IMR-90 (cell line): ENCODE measurements around the gene ENO2. TPM values are rescaled to one million over a fixed set of nuclear protein-coding genes. Genes with fewer than 3 reads are reported as not detected.

Experiments
- ATAC-seq: fragments of 200-7000 bp; cut with Tn5 transposase; 2 replicates; pipeline ENCODE4 v1.9.1; 2020; ENCODE audit warnings: low read depth, mild to moderate bottlenecking, moderate library complexity
- BruUV-seq: library from RNA; stranded (reverse); fragments of 400-500 nt; replicated peaks from 2 replicates; lab custom pipeline; 2021; lab: Mats Ljungman, UMichigan
- CTCF ChIA-PET: fragments of 300-600 bp; formaldehyde crosslinking; extraction: SDS; loops from one replicate; lab custom pipeline; 2021; ENCODE audit warnings: antibody characterized with exemption; lab: Yijun Ruan, JAX
- POLR2A ChIA-PET: fragments of 300-600 bp; sonication (Branson Sonifier 250); formaldehyde crosslinking; loops from one replicate; lab custom pipeline; 2022; ENCODE audit warnings: antibody characterized with exemption; ENCODE audit not compliant: unreplicated experiment; lab: Charles Lee
- DNase-seq: peaks from one replicate; pipeline ENCODE4 v3.0.0; 2013
- H2AFZ ChIP-seq: replicated peaks from 2 replicates; pipeline ENCODE3; 2013; ENCODE audit warnings: low read length, mild to moderate bottlenecking; ENCODE audit not compliant: poor library complexity
- H2AK5ac ChIP-seq: 2 replicates; pipeline ENCODE4 v1.6.1; 2013; ENCODE audit warnings: low read depth, low read length, inconsistent platforms
- H2AK9ac ChIP-seq: replicated peaks from 2 replicates; pipeline ENCODE3; 2013; ENCODE audit warnings: mild to moderate bottlenecking, low read depth, low read length, moderate library complexity; ENCODE audit not compliant: poor library complexity
- H2BK120ac ChIP-seq: 2 replicates; pipeline ENCODE4 v1.6.1; 2013; ENCODE audit warnings: low read depth, low read length, inconsistent platforms
- H2BK15ac ChIP-seq: 3 replicates; pipeline ENCODE4 v1.6.1; 2013; ENCODE audit warnings: low read depth, low read length, inconsistent platforms
- H2BK20ac ChIP-seq: 2 replicates; pipeline ENCODE4 v1.6.1; 2013; ENCODE audit warnings: low read depth, mild to moderate bottlenecking, inconsistent platforms, low read length, moderate library complexity
- H2BK5ac ChIP-seq: 2 replicates; pipeline ENCODE4 v1.6.1; 2013; ENCODE audit warnings: mild to moderate bottlenecking, low read depth, low read length, inconsistent platforms; ENCODE audit not compliant: poor library complexity, severe bottlenecking
- H3K14ac ChIP-seq: replicated peaks from 2 replicates; pipeline ENCODE4 v1.6.1; 2013; ENCODE audit warnings: low read depth, low read length, inconsistent platforms
- H3K18ac ChIP-seq: 2 replicates; pipeline ENCODE4 v1.6.1; 2013; ENCODE audit warnings: low read depth, low read length, control low read depth
- H3K23ac ChIP-seq: 2 replicates; pipeline ENCODE4 v1.6.1; 2013; ENCODE audit warnings: low read depth, low read length, inconsistent platforms
- H3K27ac ChIP-seq: 2 replicates; pipeline ENCODE4 v1.5.1; 2013; ENCODE audit warnings: mild to moderate bottlenecking, control low read depth, low read length; ENCODE audit not compliant: insufficient read depth
- H3K27me3 ChIP-seq: 2 replicates; pipeline ENCODE4 v1.6.1; 2013; ENCODE audit warnings: low read length; ENCODE audit not compliant: control insufficient read depth, insufficient read depth
- H3K36me3 ChIP-seq: 2 replicates; pipeline ENCODE4 v1.6.1; 2013; ENCODE audit warnings: low read length, mixed read lengths; ENCODE audit not compliant: control insufficient read depth, insufficient read depth
- H3K4ac ChIP-seq: 2 replicates; pipeline ENCODE4 v1.6.1; 2013; ENCODE audit warnings: low read depth, low read length, inconsistent platforms
- H3K4me1 ChIP-seq: 2 replicates; pipeline ENCODE4 v1.6.1; 2013; ENCODE audit warnings: low read length, mixed read lengths; ENCODE audit not compliant: control insufficient read depth, insufficient read depth
- H3K4me2 ChIP-seq: 2 replicates; pipeline ENCODE4 v1.6.1; 2013; ENCODE audit warnings: low read depth, mild to moderate bottlenecking, control low read depth, low read length, moderate library complexity
- H3K4me3 ChIP-seq: 2 replicates; pipeline ENCODE4 v1.5.1; 2013; ENCODE audit warnings: low read depth, mild to moderate bottlenecking, control low read depth, low read length, moderate library complexity; ENCODE audit not compliant: insufficient read depth
- H3K56ac ChIP-seq: 2 replicates; pipeline ENCODE4 v1.6.1; 2013; ENCODE audit warnings: low read length, inconsistent platforms; ENCODE audit not compliant: insufficient read depth; ENCODE audit errors: extremely low read depth
- H3K79me1 ChIP-seq, 2 experiments: 2 replicates each; pipeline ENCODE4 v1.6.1; 2013; ENCODE audit warnings: low read length in 2 of 2, inconsistent platforms in 1 of 2, low read depth in 1 of 2
- H3K9ac ChIP-seq: 2 replicates; pipeline ENCODE4 v1.6.1; 2013; ENCODE audit warnings: low read depth, low read length, control low read depth
- H3K9me1 ChIP-seq: 2 replicates; pipeline ENCODE4 v1.6.1; 2013; ENCODE audit warnings: low read length, inconsistent platforms; ENCODE audit not compliant: insufficient read depth
- H3K9me3 ChIP-seq: 2 replicates; pipeline ENCODE4 v1.6.1; 2013; ENCODE audit warnings: low read length; ENCODE audit not compliant: control insufficient read depth, insufficient read depth
- H4K20me1 ChIP-seq: 2 replicates; pipeline ENCODE4 v1.6.1; 2013; ENCODE audit warnings: low read length, inconsistent platforms; ENCODE audit not compliant: insufficient read depth
- H4K5ac ChIP-seq: 2 replicates; pipeline ENCODE4 v1.6.1; 2013; ENCODE audit warnings: mild to moderate bottlenecking, low read depth, low read length, control low read depth
- H4K8ac ChIP-seq, 2 experiments: 2 replicates each; pipeline ENCODE4 v1.6.1; 2013; ENCODE audit warnings: low read depth in 2 of 2, low read length in 2 of 2, control low read depth in 1 of 2, inconsistent platforms in 1 of 2
- H4K91ac ChIP-seq: 2 replicates; pipeline ENCODE4 v1.6.1; 2013; ENCODE audit warnings: low read depth, low read length, inconsistent platforms; ENCODE audit not compliant: insufficient read depth
- BHLHE40 ChIP-seq: fragments of 150-350 bp; IDR thresholded peaks from 2 replicates; pipeline ENCODE4 v1.6.1; 2016; ENCODE audit warnings: mild to moderate bottlenecking, low read depth, low read length
- CEBPB ChIP-seq: IDR thresholded peaks from 2 replicates; pipeline ENCODE4 v1.6.1; 2012; ENCODE audit warnings: low read depth, low read length, improper control_type of control experiment
- FOS ChIP-seq: fragments of 150-350 bp; IDR thresholded peaks from 2 replicates; pipeline ENCODE4 v1.6.1; 2016; ENCODE audit warnings: low read depth, low read length
- MAFK ChIP-seq: IDR thresholded peaks from 2 replicates; pipeline ENCODE4 v1.6.1; 2012; ENCODE audit warnings: low read depth, low read length, improper control_type of control experiment
- MAZ ChIP-seq: IDR thresholded peaks from 2 replicates; pipeline ENCODE4 v1.6.1; 2012; ENCODE audit warnings: low read depth, mild to moderate bottlenecking, low read length, improper control_type of control experiment, moderate library complexity, borderline replicate concordance
- MXI1 ChIP-seq: IDR thresholded peaks from 2 replicates; pipeline ENCODE4 v1.6.1; 2012; ENCODE audit warnings: low read depth, mild to moderate bottlenecking, low read length, moderate library complexity, borderline replicate concordance
- NFE2L2 ChIP-seq: fragments of 150-350 bp; IDR thresholded peaks from 2 replicates; pipeline ENCODE4 v1.6.1; 2016; ENCODE audit warnings: low read depth, mild to moderate bottlenecking, low read length
- POLR2A ChIP-seq: IDR thresholded peaks from 2 replicates; pipeline ENCODE4 v1.6.1; 2012; ENCODE audit warnings: mild to moderate bottlenecking, low read depth, low read length
- RCOR1 ChIP-seq: IDR thresholded peaks from 2 replicates; pipeline ENCODE4 v1.6.1; 2012; ENCODE audit warnings: mild to moderate bottlenecking, low read length, improper control_type of control experiment; ENCODE audit not compliant: insufficient replicate concordance
- RFX5 ChIP-seq: IDR thresholded peaks from 2 replicates; pipeline ENCODE4 v1.8.0; 2012; ENCODE audit warnings: low read depth, mild to moderate bottlenecking, low read length, moderate library complexity
- SMC3 ChIP-seq: fragments of 150-350 bp; IDR thresholded peaks from 2 replicates; pipeline ENCODE4 v1.6.1; 2016; ENCODE audit warnings: low read depth, mild to moderate bottlenecking, antibody characterized with exemption, low read length, moderate library complexity
- WGBS, 2 experiments: methylation state at CpG; one replicate each; pipeline versions ENCODE4 v1.1.5 to v1.1.7; 2013; ENCODE audit warnings: missing lambda C conversion rate in 2 of 2; ENCODE audit not compliant: insufficient read length in 1 of 2; ENCODE audit errors: extremely low coverage in 2 of 2; 5-methylcytosine and 5-hydroxymethylcytosine counted together
- dilution Hi-C: fragments of 300-500 bp; cut with HindIII; formaldehyde crosslinking; loops from one replicate; pipeline ENCODE4 v1.14.3; 2018; ENCODE audit warnings: low sequenced_read_pairs; ENCODE audit not compliant: unreplicated experiment
- in situ Hi-C: fragments of 300-500 bp; cut with MboI; formaldehyde crosslinking; loops from 3 replicates; pipeline ENCODE4 v1.14.3; 2019; ENCODE audit warnings: low sequenced_read_pairs, inconsistent platforms, mixed read lengths
- intact Hi-C: fragments of 100-400 bp; cut with micrococcal nuclease; formaldehyde crosslinking; loops from 2 replicates; pipeline ENCODE4 v1.10.0; 2022
- polyA plus RNA-seq, 3 experiments: library from polyadenylated mRNA; depleted of rRNA; stranded (reverse); fragments of >200 nt; gene quantifications; 2 replicates each; pipeline ENCODE4 v1.2.3, GENCODE V29; 2012; ENCODE audit warnings: low replicate concordance in 1 of 3
- total RNA-seq: library from RNA; depleted of rRNA; stranded (reverse); fragments of >200 nt; gene quantifications from 2 replicates; pipeline ENCODE4 v1.2.3, GENCODE V29; 2012
- TF ChIP-seq, protein P1 (sequence below): conservative IDR thresholded peaks from 2 replicates; pipeline ENCODE4 v1.5.1; 2012; ENCODE audit warnings: mild to moderate bottlenecking, low read depth, low read length, improper control_type of control experiment
- TF ChIP-seq, protein P2 (sequence below): fragments of 150-350 bp; IDR thresholded peaks from 2 replicates; pipeline ENCODE4 v1.6.1; 2016; ENCODE audit warnings: low read depth, mild to moderate bottlenecking, low read length, moderate library complexity, borderline replicate concordance

The ENO2 gene
- total and polyA plus RNA-seq, 2 of the 4 experiments (the other 2 are of a cell fraction), result 28.3 to 92.8 TPM

DNA sequence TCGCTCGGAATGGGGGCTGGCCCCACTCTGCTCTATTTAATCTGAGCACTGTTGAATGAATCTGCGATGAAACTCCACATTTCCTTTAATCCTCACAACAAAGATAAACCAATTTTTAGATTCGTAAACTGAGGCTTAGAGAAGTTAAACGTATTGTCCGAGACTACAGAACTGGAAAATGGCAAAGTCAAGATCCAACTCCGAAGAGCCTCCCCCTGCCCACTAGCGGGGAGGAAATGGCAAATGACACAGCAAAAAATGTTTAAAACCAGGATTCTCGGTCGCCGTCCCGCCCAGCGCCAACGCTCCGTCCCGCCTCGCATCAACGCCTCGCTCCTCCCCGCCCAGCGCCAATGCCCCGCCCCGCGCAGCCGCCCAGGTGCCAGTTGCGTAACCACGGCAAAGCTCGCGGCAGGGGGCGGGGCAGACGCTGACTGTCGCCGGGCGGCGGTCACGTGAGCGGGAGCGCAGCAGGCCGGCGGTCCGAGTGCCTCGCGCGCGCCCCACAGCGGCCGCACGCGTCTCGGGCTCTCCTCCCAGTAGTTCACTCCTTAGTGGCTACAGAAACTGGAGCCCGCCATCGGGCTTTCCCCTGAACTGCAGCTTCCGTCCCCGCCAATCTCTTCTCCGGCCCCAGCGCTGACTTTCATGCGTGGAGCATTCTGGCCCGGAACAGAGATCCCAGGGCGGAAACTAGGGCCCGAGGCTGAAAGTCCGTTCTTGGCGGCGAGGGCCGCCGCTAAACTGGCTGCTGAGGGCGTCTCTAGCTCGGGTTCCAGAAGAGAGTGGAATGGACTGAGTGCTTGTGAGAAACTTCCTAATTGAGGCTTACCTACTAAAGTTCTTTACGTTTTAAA lies 23.4 kb upstream of the ENO2 start:
- H2BK5ac ChIP-seq, result peak overlapping the region; percentile 86
- peak overlapping the region; percentile 96 for H4K5ac ChIP-seq
- peak overlapping the region; percentile 39 for H3K4me3 ChIP-seq
- no peaks in the 10 kb centered on the region for H4K20me1 ChIP-seq
- H2BK120ac ChIP-seq, result peak overlapping the region; percentile 75
- ChIA-PET POLR2A (interaction anchor here (0.5 to 1.4 kb wide), 8 partner anchors 9 to 930 kb away, joined by 3 to 12 read pairs (median 5); partner anchors contain the start of gene SPSB2), CTCF (interaction anchor here (0.6 to 2.0 kb wide), 11 partner anchors 13 to 56 kb away, joined by 3 to 17 read pairs (median 4); partner anchors contain the start of genes LRRC23 and SPSB2)
- peak overlapping the region; percentile 78 for H3K14ac ChIP-seq
- H3K23ac ChIP-seq, result peak overlapping the region; percentile 76
- H3K79me1 ChIP-seq, result peaks cover 5 to 20% of the 10 kb centered on the region in 2 experiments; a peak in 3 of 4 replicates
- H2BK20ac ChIP-seq, result peak overlapping the region; percentile 73
- H3K27me3 ChIP-seq, result no peaks in the 10 kb centered on the region
- peak overlapping the region; percentile 95 for H2AFZ ChIP-seq
- H3K36me3 ChIP-seq, result 0 out of 2 replicates have a peak, but pooled peaks cover 1% of the 10 kb centered on the region
- H3K4me1 ChIP-seq, result peaks cover 2% of the 10 kb centered on the region; the same call in 1 of the 2 replicates
- H3K27ac ChIP-seq, result peak overlapping the region; percentile 90
- peak overlapping the region; percentile 78 for H2AK9ac ChIP-seq
- BruUV-seq, result no TSS peak
- 0 out of 2 replicates have a peak, but pooled peaks cover 12% of the 10 kb centered on the region for H3K9me1 ChIP-seq
- in situ Hi-C loops, result no loop called here
- H4K91ac ChIP-seq, result peak overlapping the region; percentile 92
- peak overlapping the region; percentile 84 for H3K56ac ChIP-seq
- H3K4ac ChIP-seq, result peak overlapping the region; percentile 87
- H2BK15ac ChIP-seq, result peak overlapping the region; percentile 63; the same call in 2 of the 3 replicates
- peak overlapping the region; percentile 88; the same call in 1 of the 2 replicates for H2AK5ac ChIP-seq
- intact Hi-C loops, result loop anchor here (1.0 kb wide), 2 partner anchors 18 to 66 kb away; partner anchors contain the start of gene SPSB2
- WGBS, 2 experiments, result 3% methylated on average over 35 of the region's 68 CpGs; no CpG with 5 or more reads in 1 of the 2 experiments
- dilution Hi-C loops, result no loop called here
- peak overlapping the region; percentile 99 for H4K8ac ChIP-seq
- H3K18ac ChIP-seq, result peak overlapping the region; percentile 62
- DNase-seq (peak; percentile 94), ATAC-seq (peak; percentile 97)
- peak overlapping the region; percentile 61 for H3K4me2 ChIP-seq
- peak overlapping the region; percentile 79 for H3K9ac ChIP-seq
- no peaks in the 10 kb centered on the region for H3K9me3 ChIP-seq
- TF ChIP-seq, protein P1, sequence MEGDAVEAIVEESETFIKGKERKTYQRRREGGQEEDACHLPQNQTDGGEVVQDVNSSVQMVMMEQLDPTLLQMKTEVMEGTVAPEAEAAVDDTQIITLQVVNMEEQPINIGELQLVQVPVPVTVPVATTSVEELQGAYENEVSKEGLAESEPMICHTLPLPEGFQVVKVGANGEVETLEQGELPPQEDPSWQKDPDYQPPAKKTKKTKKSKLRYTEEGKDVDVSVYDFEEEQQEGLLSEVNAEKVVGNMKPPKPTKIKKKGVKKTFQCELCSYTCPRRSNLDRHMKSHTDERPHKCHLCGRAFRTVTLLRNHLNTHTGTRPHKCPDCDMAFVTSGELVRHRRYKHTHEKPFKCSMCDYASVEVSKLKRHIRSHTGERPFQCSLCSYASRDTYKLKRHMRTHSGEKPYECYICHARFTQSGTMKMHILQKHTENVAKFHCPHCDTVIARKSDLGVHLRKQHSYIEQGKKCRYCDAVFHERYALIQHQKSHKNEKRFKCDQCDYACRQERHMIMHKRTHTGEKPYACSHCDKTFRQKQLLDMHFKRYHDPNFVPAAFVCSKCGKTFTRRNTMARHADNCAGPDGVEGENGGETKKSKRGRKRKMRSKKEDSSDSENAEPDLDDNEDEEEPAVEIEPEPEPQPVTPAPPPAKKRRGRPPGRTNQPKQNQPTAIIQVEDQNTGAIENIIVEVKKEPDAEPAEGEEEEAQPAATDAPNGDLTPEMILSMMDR, result peak; percentile 96
- peak; percentile 92 for TF ChIP-seq POLR2A
- TF ChIP-seq NFE2L2, result peak; percentile 97
- TF ChIP-seq, protein P2, sequence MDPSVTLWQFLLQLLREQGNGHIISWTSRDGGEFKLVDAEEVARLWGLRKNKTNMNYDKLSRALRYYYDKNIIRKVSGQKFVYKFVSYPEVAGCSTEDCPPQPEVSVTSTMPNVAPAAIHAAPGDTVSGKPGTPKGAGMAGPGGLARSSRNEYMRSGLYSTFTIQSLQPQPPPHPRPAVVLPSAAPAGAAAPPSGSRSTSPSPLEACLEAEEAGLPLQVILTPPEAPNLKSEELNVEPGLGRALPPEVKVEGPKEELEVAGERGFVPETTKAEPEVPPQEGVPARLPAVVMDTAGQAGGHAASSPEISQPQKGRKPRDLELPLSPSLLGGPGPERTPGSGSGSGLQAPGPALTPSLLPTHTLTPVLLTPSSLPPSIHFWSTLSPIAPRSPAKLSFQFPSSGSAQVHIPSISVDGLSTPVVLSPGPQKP, result no peak
- peak; percentile 55 for TF ChIP-seq SMC3
- peak; percentile 97 for TF ChIP-seq BHLHE40
- peak; percentile 100 for TF ChIP-seq CEBPB
- no peak for TF ChIP-seq RFX5
- 0 out of 2 replicates have a peak, but pooled peaks have one; percentile 14 for TF ChIP-seq FOS
- 0 out of 2 replicates have a peak, but pooled peaks have one; percentile 55 for TF ChIP-seq MXI1
- TF ChIP-seq RCOR1, result no peak
- TF ChIP-seq MAFK, result peak; percentile 76
- peak; percentile 96; the same call in 1 of the 2 replicates for TF ChIP-seq MAZ
